Thoracic aorta (tissue), 2 donors: ENCODE measurements around the gene HK3. TPM values are rescaled to one million over a fixed set of nuclear protein-coding genes. Genes with fewer than 3 reads are reported as not detected.

Source experiments
- ATAC-seq: fragments of 150-250 bp; one replicate; pipeline ENCODE4 v1.8.0; 2017; ENCODE audit warnings: low read depth; ENCODE audit not compliant: insufficient number of reproducible peaks, low FRiP score
- DNase-seq: peaks from one replicate; pipeline ENCODE4 v3.0.0-alpha.2; 2020; ENCODE audit warnings: low spot score
- H3K27ac ChIP-seq, 2 donors: fragments of 200-600 bp; sonication (generic); 1 replicate in 1 of 2; 2 replicates in 1 of 2; pipeline ENCODE4 v1.5.1; 2016; ENCODE audit warnings: mild to moderate bottlenecking in 2 of 2, moderate library complexity in 2 of 2
- H3K27me3 ChIP-seq: fragments of 200-600 bp; sonication (generic); replicated peaks from 2 replicates; pipeline ENCODE4 v1.6.0; 2016; ENCODE audit warnings: mild to moderate bottlenecking; ENCODE audit not compliant: insufficient read depth
- H3K36me3 ChIP-seq: fragments of 200-600 bp; sonication (generic); one replicate; pipeline ENCODE4 v1.5.1; 2016
- H3K4me1 ChIP-seq, 2 donors: fragments of 200-600 bp; sonication (generic); 1 replicate in 1 of 2; 2 replicates in 1 of 2; pipeline versions ENCODE4 v1.5.1 to v1.6.0; 2016; ENCODE audit warnings: low read depth in 2 of 2, mild to moderate bottlenecking in 1 of 2; ENCODE audit not compliant: control insufficient read depth in 1 of 2
- H3K4me3 ChIP-seq: fragments of 200-600 bp; sonication (generic); 2 replicates; pipeline ENCODE4 v1.5.1; 2016; ENCODE audit warnings: mild to moderate bottlenecking
- H3K9me3 ChIP-seq: fragments of 200-600 bp; sonication (generic); 2 replicates; pipeline ENCODE4 v1.5.1; 2016
- total RNA-seq, 2 donors: library from RNA; depleted of rRNA; stranded (reverse); fragments of >200 nt; gene quantifications; one replicate each; pipeline versions ENCODE4 v1.1.0 to v1.2.3, GENCODE V29; 2016
- TF ChIP-seq, protein P1 (sequence below): fragments of 200-600 bp; sonication (generic); IDR thresholded peaks from one replicate; pipeline ENCODE4 v1.5.1; 2019; ENCODE audit warnings: antibody characterized with exemption

Gene HK3
- total RNA-seq, 2 donors from 2014 or later = 9.0 to 26.1 TPM

- H3K9me3 ChIP-seq = no peaks in the 10 kb centered on the region
- H3K27ac ChIP-seq = no peak overlapping the region
- DNase-seq (no peak), ATAC-seq (no peak)
- TF ChIP-seq, protein P1, sequence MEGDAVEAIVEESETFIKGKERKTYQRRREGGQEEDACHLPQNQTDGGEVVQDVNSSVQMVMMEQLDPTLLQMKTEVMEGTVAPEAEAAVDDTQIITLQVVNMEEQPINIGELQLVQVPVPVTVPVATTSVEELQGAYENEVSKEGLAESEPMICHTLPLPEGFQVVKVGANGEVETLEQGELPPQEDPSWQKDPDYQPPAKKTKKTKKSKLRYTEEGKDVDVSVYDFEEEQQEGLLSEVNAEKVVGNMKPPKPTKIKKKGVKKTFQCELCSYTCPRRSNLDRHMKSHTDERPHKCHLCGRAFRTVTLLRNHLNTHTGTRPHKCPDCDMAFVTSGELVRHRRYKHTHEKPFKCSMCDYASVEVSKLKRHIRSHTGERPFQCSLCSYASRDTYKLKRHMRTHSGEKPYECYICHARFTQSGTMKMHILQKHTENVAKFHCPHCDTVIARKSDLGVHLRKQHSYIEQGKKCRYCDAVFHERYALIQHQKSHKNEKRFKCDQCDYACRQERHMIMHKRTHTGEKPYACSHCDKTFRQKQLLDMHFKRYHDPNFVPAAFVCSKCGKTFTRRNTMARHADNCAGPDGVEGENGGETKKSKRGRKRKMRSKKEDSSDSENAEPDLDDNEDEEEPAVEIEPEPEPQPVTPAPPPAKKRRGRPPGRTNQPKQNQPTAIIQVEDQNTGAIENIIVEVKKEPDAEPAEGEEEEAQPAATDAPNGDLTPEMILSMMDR = no peak
- no peaks in the 10 kb centered on the region for H3K4me1 ChIP-seq
- H3K27me3 ChIP-seq = no peaks in the 10 kb centered on the region
- no peak overlapping the region for H3K4me3 ChIP-seq
- no peaks in the 10 kb centered on the region for H3K36me3 ChIP-seq
Observed at GRCh38 chr5:176876506-176877431, 22.4 kb downstream of the HK3 start.

GRCh38 chr5:176875783-176876505 lies 23.2 kb downstream of the HK3 start:
- Histone ChIP-seq H3K27me3 (no peaks in the 10 kb centered on the region), H3K9me3 (no peaks in the 10 kb centered on the region), H3K4me1 (no peaks in the 10 kb centered on the region), H3K36me3 (no peaks in the 10 kb centered on the region), H3K4me3 (no peak overlapping the region), H3K27ac (no peak overlapping the region)
- TF ChIP-seq, protein P1 = no peak
- ATAC-seq (no peak), DNase-seq (no peak)

- no peaks in the 10 kb centered on the region for H3K4me1 ChIP-seq
- H3K36me3 ChIP-seq = no peaks in the 10 kb centered on the region
- no peaks in the 10 kb centered on the region for H3K9me3 ChIP-seq
- ATAC-seq (no peak), DNase-seq (no peak)
- H3K27me3 ChIP-seq = no peaks in the 10 kb centered on the region
- no peak overlapping the region for H3K27ac ChIP-seq
- TF ChIP-seq, protein P1 = no peak
- H3K4me3 ChIP-seq = no peak overlapping the region
Observed at GRCh38 chr5:176875014-176875550, 24.1 kb downstream of the HK3 start.

- Histone ChIP-seq H3K4me1 (no peaks in the 10 kb centered on the region), H3K36me3 (no peaks in the 10 kb centered on the region), H3K4me3 (no peak overlapping the region), H3K27ac (no peak overlapping the region), H3K9me3 (no peaks in the 10 kb centered on the region), H3K27me3 (no peaks in the 10 kb centered on the region)
- TF ChIP-seq, protein P1 = no peak
- DNase-seq = no peak
- ATAC-seq = no peak
Observed at GRCh38 chr5:176874198-176874780, 24.9 kb downstream of the HK3 start.
